GM12878 (cell line): ENCODE results near the gene PRR14L. TPM values are rescaled to one million over a fixed set of nuclear protein-coding genes. Genes with fewer than 3 reads are reported as not detected.

Experiments used
- ATAC-seq: fragments of 200-7000 bp; cut with Tn5 transposase; 3 replicates; pipeline ENCODE4 v1.9.1; 2020; ENCODE audit warnings: mild to moderate bottlenecking, moderate library complexity
- BruUV-seq: library from RNA; stranded (reverse); fragments of 400-500 nt; replicated peaks from 2 replicates; lab custom pipeline; 2021; lab: Mats Ljungman, UMichigan
- CTCF ChIA-PET: fragments of 300-600 bp; sonication (Branson Sonifier 250); formaldehyde crosslinking; extraction: SDS; loops from one replicate; lab custom pipeline; 2021; ENCODE audit warnings: inconsistent platforms; lab: Yijun Ruan, JAX
- POLR2A ChIA-PET: fragments of 350-600 bp; formaldehyde crosslinking; extraction: SDS; loops from one replicate; lab custom pipeline; 2021; ENCODE audit warnings: inconsistent platforms; lab: Charles Lee
- RAD21 ChIA-PET: fragments of 300-600 bp; sonication (Branson Sonifier 250); formaldehyde crosslinking; loops from one replicate; lab custom pipeline; 2023; ENCODE audit warnings: antibody characterized with exemption; ENCODE audit not compliant: unreplicated experiment; lab: Charles Lee
- SMC1A ChIA-PET: fragments of 300-600 bp; sonication (Branson Sonifier 250); formaldehyde crosslinking; loops from one replicate; lab custom pipeline; 2023; ENCODE audit not compliant: unreplicated experiment, uncharacterized antibody; lab: Charles Lee
- DNase-seq: peaks from one replicate; pipeline ENCODE4 v3.0.0-alpha.2; 2011; ENCODE audit warnings: low read depth, low spot score
- FAIRE-seq: peaks from 3 replicates; lab custom pipeline; 2011; peaks lifted over from hg19 to GRCh38; lab: Jason Lieb, UNC
- H2AFZ ChIP-seq: 2 replicates; pipeline ENCODE4 v1.6.0; 2011; ENCODE audit warnings: low read depth, low read length, control low read depth; ENCODE audit not compliant: control insufficient read depth
- H3K27ac ChIP-seq: 2 replicates; pipeline ENCODE4 v1.5.1; 2011; ENCODE audit warnings: control low read depth; ENCODE audit not compliant: control insufficient read depth, insufficient read depth
- H3K27me3 ChIP-seq, 2 experiments: replicated peaks in 1 of 2; 2 replicates each; pipeline versions ENCODE4 v1.6.0 to v1.6.1; 2011; ENCODE audit warnings: low read length in 1 of 2; ENCODE audit not compliant: control insufficient read depth in 2 of 2, insufficient read depth in 2 of 2
- H3K36me3 ChIP-seq, 2 experiments: 2 replicates each; pipeline ENCODE4 v1.5.1; 2011; ENCODE audit warnings: low read length in 1 of 2; ENCODE audit not compliant: control insufficient read depth in 2 of 2, insufficient read depth in 2 of 2
- H3K4me1 ChIP-seq: 2 replicates; pipeline ENCODE4 v1.6.1; 2011; ENCODE audit warnings: mild to moderate bottlenecking, low read length, moderate library complexity, mixed read lengths; ENCODE audit not compliant: control insufficient read depth, insufficient read depth
- H3K4me2 ChIP-seq: 2 replicates; pipeline ENCODE4 v1.6.0; 2011; ENCODE audit warnings: control low read depth; ENCODE audit not compliant: control insufficient read depth, insufficient read depth
- H3K4me3 ChIP-seq: fragments of 200-600 bp; sonication (generic); 2 replicates; pipeline ENCODE4 v1.5.1; 2016
- H3K79me2 ChIP-seq: 2 replicates; pipeline ENCODE4 v1.6.0; 2011; ENCODE audit warnings: low read length; ENCODE audit not compliant: control insufficient read depth, insufficient read depth
- H3K9ac ChIP-seq: 2 replicates; pipeline ENCODE4 v1.8.0; 2011; ENCODE audit warnings: low read length, control low read depth, mixed read lengths; ENCODE audit not compliant: control insufficient read depth, insufficient read depth
- H3K9me3 ChIP-seq: replicated peaks from 3 replicates; pipeline ENCODE4 v1.5.1; 2011; ENCODE audit warnings: mild to moderate bottlenecking, low read length; ENCODE audit not compliant: control insufficient read depth, insufficient read depth
- H4K20me1 ChIP-seq: 2 replicates; pipeline ENCODE4 v1.6.0; 2011; ENCODE audit not compliant: control insufficient read depth, insufficient read depth
- EED ChIP-seq: sonication (generic); IDR thresholded peaks from 2 replicates; pipeline ENCODE4 v1.6.1; 2016; ENCODE audit warnings: antibody characterized with exemption, low read depth
- HDAC6 ChIP-seq: fragments of 200-600 bp; sonication (generic); IDR thresholded peaks from one replicate; pipeline ENCODE4 v1.8.0; 2017; ENCODE audit warnings: antibody characterized with exemption; ENCODE audit not compliant: unreplicated experiment
- HSF1 ChIP-seq: fragments of 150-350 bp; IDR thresholded peaks from 2 replicates; pipeline ENCODE4 v1.6.1; 2014; ENCODE audit warnings: mild to moderate bottlenecking, low read depth, low read length
- IKZF1 ChIP-seq: fragments of 450-650 bp; conservative IDR thresholded peaks from 2 replicates; pipeline ENCODE4 v1.6.1; 2017; ENCODE audit warnings: antibody characterized with exemption, mild to moderate bottlenecking
- LARP7 ChIP-seq: fragments of 450-650 bp; IDR thresholded peaks from 2 replicates; pipeline ENCODE4 v1.6.1; 2017; ENCODE audit warnings: mild to moderate bottlenecking
- MYB ChIP-seq: fragments of 150-350 bp; IDR thresholded peaks from 2 replicates; pipeline ENCODE4 v1.6.1; 2014; ENCODE audit warnings: mild to moderate bottlenecking, low read depth, low read length, borderline replicate concordance
- RELA ChIP-seq: fragments of 450-650 bp; IDR thresholded peaks from 2 replicates; pipeline ENCODE4 v1.8.0; 2014; ENCODE audit warnings: borderline replicate concordance; ENCODE audit not compliant: partially characterized antibody
- SP1 ChIP-seq: IDR thresholded peaks from one replicate; pipeline ENCODE4 v1.6.1; 2011; ENCODE audit warnings: low read depth, low read length
- SRF ChIP-seq, 2 experiments: IDR thresholded peaks; 2 replicates each; pipeline ENCODE4 v1.6.1; 2011; ENCODE audit warnings: low read depth in 2 of 2, low read length in 2 of 2, mild to moderate bottlenecking in 1 of 2, moderate library complexity in 1 of 2
- SUZ12 ChIP-seq: fragments of 200-600 bp; sonication (generic); IDR thresholded peaks from one replicate; pipeline ENCODE4 v1.6.1; 2018; ENCODE audit warnings: antibody characterized with exemption, mild to moderate bottlenecking; ENCODE audit not compliant: unreplicated experiment
- YBX1 ChIP-seq: fragments of 450-650 bp; IDR thresholded peaks from 2 replicates; pipeline ENCODE4 v1.6.1; 2016; ENCODE audit warnings: antibody characterized with exemption
- WGBS: methylation state at CpG from one replicate; pipeline ENCODE4 v1.1.6; 2016; ENCODE audit warnings: low lambda C conversion rate; ENCODE audit not compliant: insufficient replicate concordance, insufficient coverage; ENCODE audit errors: missing lambda C conversion rate; 5-methylcytosine and 5-hydroxymethylcytosine counted together
- in situ Hi-C: fragments of 300-500 bp; cut with MboI; formaldehyde crosslinking; loops from 9 replicates; pipeline ENCODE4 v1.14.3; 2018; ENCODE audit warnings: mixed read lengths
- intact Hi-C: fragments of 100-400 bp; cut with micrococcal nuclease; formaldehyde crosslinking; loops from one replicate; pipeline ENCODE4 v1.14.2; 2022; ENCODE audit not compliant: unreplicated experiment
- polyA plus RNA-seq, 11 experiments: library from polyadenylated mRNA; depleted of rRNA in 4 of 11; unstranded in 6 of 11; stranded (reverse) in 5 of 11; fragments of >200 nt; fragmentation: Nextera tagmentation in 4 of 11; fragmentation: Illumina TruSeq in 1 of 11; extraction: Ambion mirVana in 4 of 11; extraction: Trizol in 1 of 11; gene quantifications; 1 replicate in 1 of 11; 2 replicates in 10 of 11; pipeline versions ENCODE4 v1.2.1 to v1.2.3, GENCODE V29; 2011 to 2016; ENCODE audit warnings: inconsistent platforms in 2 of 11, missing spikeins in 2 of 11, low read depth in 1 of 11
- total RNA-seq, 4 experiments: library from RNA; depleted of rRNA in 3 of 4; stranded (reverse); fragments of >200 nt in 3 of 4; fragmentation: Illumina TruSeq in 1 of 4; extraction: Trizol in 1 of 4; gene quantifications; 2 replicates each; pipeline versions ENCODE4 v1.2.1 to v1.2.3, GENCODE V29; 2013 to 2021
- TF ChIP-seq, protein P1 (sequence below): IDR thresholded peaks from 2 replicates; pipeline ENCODE4 v1.6.1; 2011; ENCODE audit warnings: borderline replicate concordance, low read depth, mild to moderate bottlenecking, moderate library complexity, low read length; ENCODE audit not compliant: insufficient read depth, poor library complexity, severe bottlenecking
- TF ChIP-seq, protein P2 (sequence below): IDR thresholded peaks from 2 replicates; pipeline ENCODE4 v1.6.1; 2012; ENCODE audit warnings: low read length, inconsistent platforms
- TF ChIP-seq, protein P3 (sequence below): IDR thresholded peaks from 2 replicates; pipeline ENCODE4 v1.6.1; 2011; ENCODE audit warnings: low read depth, mild to moderate bottlenecking, low read length, moderate library complexity, borderline replicate concordance; ENCODE audit errors: extremely low read depth

PRR14L gene
- total and polyA plus RNA-seq, 10 of the 15 experiments (the other 5 are each of a cell fraction or from before 2014, with no cell fraction given), result 4.2 to 49.0 (median 21.4) TPM

- no peaks in the 10 kb centered on the region for H3K4me1 ChIP-seq
- CTCF ChIA-PET, result interaction anchor here (1.4 to 1.5 kb wide), 2 partner anchors 9 to 16 kb away, joined by 4 to 6 read pairs; no protein-coding TSS in a partner anchor
- TF ChIP-seq RELA (no peak), EED (no peak), HDAC6 (no peak), SRF (IDR thresholded peaks at IDR 0.05; ENCODE audit: low read depth in 2 of 2, low read length in 2 of 2) (no peak), IKZF1 (no peak), MYB (no peak), HSF1 (no peak), LARP7 (no peak), SP1 (no peak), SUZ12 (no peak), YBX1 (no peak)
- TF ChIP-seq, protein P1, sequence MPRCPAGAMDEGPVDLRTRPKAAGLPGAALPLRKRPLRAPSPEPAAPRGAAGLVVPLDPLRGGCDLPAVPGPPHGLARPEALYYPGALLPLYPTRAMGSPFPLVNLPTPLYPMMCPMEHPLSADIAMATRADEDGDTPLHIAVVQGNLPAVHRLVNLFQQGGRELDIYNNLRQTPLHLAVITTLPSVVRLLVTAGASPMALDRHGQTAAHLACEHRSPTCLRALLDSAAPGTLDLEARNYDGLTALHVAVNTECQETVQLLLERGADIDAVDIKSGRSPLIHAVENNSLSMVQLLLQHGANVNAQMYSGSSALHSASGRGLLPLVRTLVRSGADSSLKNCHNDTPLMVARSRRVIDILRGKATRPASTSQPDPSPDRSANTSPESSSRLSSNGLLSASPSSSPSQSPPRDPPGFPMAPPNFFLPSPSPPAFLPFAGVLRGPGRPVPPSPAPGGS, result no peak
- TF ChIP-seq, protein P2, sequence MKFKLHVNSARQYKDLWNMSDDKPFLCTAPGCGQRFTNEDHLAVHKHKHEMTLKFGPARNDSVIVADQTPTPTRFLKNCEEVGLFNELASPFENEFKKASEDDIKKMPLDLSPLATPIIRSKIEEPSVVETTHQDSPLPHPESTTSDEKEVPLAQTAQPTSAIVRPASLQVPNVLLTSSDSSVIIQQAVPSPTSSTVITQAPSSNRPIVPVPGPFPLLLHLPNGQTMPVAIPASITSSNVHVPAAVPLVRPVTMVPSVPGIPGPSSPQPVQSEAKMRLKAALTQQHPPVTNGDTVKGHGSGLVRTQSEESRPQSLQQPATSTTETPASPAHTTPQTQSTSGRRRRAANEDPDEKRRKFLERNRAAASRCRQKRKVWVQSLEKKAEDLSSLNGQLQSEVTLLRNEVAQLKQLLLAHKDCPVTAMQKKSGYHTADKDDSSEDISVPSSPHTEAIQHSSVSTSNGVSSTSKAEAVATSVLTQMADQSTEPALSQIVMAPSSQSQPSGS, result no peak
- TF ChIP-seq, protein P3, sequence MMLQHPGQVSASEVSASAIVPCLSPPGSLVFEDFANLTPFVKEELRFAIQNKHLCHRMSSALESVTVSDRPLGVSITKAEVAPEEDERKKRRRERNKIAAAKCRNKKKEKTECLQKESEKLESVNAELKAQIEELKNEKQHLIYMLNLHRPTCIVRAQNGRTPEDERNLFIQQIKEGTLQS, result no peak
Observed at GRCh38 chr22:31681349-31682345, 68.3 kb downstream of the PRR14L start.

More at GRCh38 chr22:31681349-31682345, 68.3 kb downstream of the PRR14L start:
- Histone ChIP-seq H3K27me3 (no peaks in the 10 kb centered on the region), H3K4me2 (no peak overlapping the region), H2AFZ (no peak overlapping the region), H3K79me2 (no peaks in the 10 kb centered on the region), H3K27ac (no peak overlapping the region), H4K20me1 (no peaks in the 10 kb centered on the region), H3K9me3 (no peaks in the 10 kb centered on the region), H3K36me3 (peaks cover 6 to 8% of the 10 kb centered on the region in 2 experiments; a peak in 3 of 4 replicates), H3K4me3 (no peak overlapping the region), H3K9ac (no peak overlapping the region)
- ChIA-PET POLR2A (interaction anchor here (1.4 kb wide), 1 partner anchor 14 kb away, joined by 3 read pairs; no protein-coding TSS in a partner anchor), RAD21 (interaction anchor here (0.6 to 1.1 kb wide), 2 partner anchors 136 to 266 kb away, joined by 3 read pairs; no protein-coding TSS in a partner anchor), SMC1A (interaction anchor here (1.6 kb wide), 1 partner anchor 12 kb away, joined by 6 read pairs; no protein-coding TSS in a partner anchor)
- WGBS, result 90% methylated on average over 17 of the region's 17 CpGs
- intact Hi-C loops, result no loop called here
- ATAC-seq, result no peak
- no TSS peak for BruUV-seq
- DNase-seq, result no peak
- in situ Hi-C loops, result no loop called here
- no peak for FAIRE-seq
